ENCODE data around the gene KPNA6.

Gene KPNA6

DNA sequence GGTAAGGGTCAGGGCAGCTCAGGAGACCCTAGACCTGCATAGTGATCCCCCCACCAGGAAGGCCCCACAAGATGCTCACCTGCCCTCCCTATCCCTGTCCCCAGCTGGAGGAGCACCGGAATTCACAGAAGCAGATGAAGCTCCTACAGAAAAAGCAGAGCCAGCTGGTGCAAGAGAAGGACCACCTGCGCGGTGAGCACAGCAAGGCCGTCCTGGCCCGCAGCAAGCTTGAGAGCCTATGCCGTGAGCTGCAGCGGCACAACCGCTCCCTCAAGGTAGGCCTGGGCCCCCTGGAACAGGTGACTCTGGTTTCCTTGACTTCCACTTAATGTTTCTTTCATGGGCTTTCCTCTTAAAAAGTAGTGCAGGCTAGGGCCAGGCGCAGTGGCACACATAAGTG, 80.0 kb downstream of the KPNA6 start:
- DNase-seq (ENCODE audit: low spot score): no peak

DNA sequence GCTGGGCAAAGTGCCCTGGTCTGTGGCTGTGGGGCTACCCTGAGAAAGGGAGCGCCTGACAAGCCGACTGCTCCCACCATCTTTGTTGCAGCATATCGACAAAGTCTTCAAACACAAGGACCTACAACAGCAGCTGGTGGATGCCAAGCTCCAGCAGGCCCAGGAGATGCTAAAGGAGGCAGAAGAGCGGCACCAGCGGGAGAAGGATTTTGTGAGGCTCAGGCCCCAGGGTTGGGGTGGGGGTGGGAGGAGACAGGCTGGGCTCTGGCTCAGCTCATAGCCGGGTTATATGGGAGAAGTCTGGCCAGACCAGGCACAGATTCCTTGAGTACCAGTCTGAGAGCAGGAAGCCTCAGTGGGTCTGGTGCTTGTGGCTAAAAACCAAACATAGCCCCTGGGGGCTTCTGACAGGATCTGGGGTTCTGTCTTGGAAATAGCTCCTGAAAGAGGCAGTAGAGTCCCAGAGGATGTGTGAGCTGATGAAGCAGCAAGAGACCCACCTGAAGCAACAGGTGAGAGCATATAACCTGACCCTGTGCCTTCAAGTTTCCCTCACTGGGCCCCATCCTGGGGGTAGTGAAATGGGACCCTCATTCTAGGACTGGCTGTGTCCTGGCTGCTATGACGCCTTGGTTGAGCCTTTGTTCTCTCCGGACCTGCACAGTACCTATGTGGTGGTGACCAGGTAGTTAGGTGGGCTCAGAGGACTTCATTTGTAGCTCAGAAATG, 84.5 kb downstream of the KPNA6 start:
- DNase-seq (ENCODE audit: low spot score): no peak

DNA sequence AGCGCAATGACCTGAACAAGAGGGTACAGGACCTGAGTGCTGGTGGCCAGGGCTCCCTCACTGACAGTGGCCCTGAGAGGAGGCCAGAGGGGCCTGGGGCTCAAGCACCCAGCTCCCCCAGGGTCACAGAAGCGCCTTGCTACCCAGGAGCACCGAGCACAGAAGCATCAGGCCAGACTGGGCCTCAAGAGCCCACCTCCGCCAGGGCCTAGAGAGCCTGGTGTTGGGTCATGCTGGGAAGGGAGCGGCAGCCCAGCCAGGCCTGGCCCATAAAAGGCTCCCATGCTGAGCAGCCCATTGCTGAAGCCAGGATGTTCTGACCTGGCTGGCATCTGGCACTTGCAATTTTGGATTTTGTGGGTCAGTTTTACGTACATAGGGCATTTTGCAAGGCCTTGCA, 87.1 kb downstream of the KPNA6 start:
- no peak for DNase-seq (ENCODE audit: low spot score)

DNA sequence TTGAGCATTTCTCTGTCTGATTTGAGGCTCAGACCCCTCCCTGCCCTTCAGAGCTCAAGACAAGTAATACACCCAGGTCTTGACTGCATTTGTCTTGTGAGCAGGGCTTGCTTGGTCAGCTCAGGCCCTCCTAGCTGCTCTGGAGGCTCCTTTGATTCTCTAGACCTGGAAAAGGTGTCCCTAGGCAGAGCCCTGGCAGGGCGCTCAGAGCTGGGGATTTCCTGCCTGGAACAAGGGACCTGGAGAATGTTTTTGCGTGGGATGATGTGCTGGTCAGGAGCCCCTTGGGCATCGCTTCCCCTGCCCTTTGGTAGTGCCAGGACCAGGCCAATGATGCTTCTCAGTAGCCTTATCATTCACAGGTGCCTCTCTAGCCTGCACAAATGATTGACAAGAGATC, 87.7 kb downstream of the KPNA6 start:
- no peak for DNase-seq (ENCODE audit: low spot score)

DNA sequence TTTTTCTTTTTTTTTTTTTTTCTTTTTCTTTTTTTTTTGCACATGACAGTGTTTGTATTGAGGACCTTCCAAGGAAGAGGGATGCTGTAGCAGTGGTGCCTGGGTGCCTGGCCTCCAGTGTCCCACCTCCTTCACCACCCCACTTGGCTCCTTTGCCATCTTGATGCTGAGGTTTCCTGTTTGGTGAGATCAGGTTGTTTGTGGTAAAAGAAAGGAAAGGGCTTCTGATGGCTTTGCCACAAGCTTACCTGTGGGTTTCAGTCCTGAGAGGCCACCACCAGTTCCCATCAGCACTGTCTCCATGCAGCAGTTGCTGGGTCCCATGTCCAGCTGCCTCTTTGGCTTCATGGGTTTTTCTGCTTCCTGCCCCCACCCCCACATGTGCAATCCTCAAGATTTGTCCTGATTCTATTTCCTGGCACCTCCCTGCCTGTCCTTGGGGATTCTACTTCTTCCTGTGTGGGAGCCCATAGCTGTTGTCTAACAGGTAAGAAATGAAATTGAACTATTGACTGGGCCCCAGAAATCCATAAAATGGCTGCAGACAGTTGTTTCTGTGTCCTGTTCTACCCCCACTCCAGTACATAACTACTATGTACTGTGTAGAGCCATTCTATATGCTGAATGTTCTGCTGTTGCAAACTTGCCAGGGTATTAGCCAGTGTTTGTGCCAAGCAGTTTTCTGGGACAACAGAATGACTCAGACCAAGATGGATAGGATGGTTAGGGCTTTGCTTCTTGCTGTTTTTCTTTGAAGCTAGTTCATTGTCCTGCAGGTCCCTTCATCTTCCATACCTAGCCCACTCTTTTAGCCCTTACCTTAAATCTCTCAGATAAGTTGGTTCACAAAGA, 88.3 kb downstream of the KPNA6 start:
- DNase-seq (ENCODE audit: low spot score): peak; percentile 46

DNA sequence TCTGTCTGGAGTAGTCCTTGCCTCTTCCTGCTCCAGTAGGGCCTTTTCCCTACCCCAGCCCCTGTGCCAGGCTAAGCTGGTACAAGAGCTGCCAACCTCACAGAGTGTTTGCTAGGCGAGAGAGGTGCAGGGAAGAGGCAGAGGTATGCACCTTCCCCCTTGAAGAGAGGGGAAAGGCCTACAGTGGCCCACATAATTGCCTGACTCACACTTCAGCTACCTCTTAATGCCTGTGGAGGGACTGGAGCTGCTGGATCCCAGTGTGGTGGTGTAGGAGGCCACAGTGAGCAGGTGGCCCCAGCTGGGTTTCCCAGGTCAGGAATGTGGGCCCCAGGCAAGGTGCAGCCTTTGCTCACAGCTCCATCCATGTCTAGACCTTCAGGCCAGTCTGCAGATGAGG, 89.2 kb downstream of the KPNA6 start:
- DNase-seq (ENCODE audit: low spot score): no peak

DNA sequence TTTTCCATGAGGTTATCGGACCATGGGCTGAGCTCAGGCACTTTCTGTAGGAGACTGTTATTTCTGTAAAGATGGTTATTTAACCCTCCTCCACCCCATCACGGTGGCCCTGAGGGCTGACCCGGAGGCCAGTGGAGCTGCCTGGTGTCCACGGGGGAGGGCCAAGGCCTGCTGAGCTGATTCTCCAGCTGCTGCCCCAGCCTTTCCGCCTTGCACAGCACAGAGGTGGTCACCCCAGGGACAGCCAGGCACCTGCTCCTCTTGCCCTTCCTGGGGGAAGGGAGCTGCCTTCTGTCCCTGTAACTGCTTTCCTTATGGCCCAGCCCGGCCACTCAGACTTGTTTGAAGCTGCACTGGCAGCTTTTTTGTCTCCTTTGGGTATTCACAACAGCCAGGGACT, 90.0 kb downstream of the KPNA6 start:
- no peak for DNase-seq (ENCODE audit: low spot score)

DNA sequence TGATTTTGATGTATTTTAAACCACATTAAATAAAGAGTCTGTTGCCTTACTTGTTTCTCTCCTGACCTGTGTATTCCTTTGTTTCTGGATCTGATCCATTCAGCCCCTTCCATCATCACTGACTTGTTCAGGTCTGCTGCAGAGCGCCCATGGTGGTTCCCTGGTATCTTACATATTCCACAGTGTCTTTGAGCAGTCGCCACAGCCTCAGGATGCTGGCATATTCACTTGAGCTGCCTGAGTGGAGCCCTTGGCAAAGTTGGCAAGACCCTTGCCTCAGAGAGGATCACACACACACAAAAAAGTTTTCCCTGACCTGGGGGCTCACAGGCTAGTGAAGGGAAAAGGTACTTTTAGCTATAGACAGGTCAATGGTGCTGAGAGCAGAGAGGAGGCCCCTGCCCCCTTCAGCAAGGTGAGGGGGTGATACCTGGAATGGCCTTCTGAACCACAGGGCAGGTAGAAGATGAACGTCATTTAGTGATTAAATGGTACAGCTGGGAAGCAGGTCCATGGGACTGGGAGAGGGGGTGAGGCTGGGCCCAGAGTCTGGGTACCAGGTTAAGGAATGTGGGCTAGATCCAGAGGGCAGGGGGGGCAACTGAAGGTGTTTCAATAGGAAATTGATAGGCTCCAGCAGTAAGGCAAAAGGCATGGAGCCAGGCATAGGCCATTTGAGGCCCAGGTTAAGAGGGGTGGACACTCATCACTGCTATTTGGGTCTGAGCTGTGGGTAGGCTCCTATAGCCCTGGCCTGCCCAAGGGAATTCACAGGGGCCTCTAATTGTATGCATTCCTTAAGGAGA, 90.6 kb downstream of the KPNA6 start:
- no peak for DNase-seq (ENCODE audit: low spot score)

DNA sequence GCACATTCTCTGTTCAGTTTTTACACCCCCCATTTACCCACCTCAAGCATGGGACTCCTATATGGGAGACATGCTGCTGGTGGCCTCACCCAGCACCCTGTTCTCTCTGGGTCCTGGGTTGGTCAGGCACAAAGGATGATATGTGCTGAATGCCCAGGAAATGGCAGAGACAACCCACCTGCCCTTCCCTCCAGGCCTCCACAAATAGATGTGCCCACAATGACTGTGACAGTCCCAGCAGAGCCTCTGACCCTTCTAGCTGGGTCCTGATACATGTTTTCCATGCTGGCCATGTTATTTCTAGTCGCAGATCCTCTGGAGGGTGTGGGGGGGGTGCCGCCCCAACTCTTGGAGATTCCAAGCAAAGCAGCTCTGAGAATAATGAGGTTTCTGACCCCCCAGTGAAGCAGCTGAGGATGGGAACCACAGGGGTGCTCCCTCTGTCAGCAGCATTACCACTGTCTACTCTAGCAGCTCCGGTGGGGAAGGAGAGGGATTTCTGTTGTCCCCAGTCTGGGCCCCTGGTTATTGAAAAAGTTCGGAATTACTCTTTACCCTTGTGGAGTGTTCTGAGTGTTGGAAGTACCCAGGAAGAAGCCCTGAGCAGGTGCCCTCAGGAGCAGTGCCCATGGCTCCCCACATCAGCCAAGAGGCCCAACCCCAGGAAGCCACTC, 91.3 kb downstream of the KPNA6 start:
- DNase-seq (ENCODE audit: low spot score): no peak

DNA sequence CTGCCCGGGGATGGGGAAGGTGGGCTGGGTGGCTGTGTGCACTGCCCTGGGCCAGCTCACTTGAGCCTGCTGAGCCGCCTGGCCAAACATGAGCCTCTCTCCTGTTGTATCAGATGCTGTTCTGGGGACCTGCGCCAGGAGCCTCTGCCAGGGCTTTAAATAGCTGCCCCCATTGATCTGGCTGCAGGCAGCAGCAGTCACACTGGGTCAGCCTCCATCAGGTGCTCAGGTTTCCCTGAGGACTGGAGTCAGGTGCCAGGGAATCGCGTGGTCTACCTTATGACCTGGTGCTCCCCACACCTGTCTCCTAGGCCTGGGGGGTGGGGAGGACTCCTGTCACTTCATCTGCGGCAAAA, 91.8 kb downstream of the KPNA6 start:
- no peak for DNase-seq (ENCODE audit: low spot score)

DNA sequence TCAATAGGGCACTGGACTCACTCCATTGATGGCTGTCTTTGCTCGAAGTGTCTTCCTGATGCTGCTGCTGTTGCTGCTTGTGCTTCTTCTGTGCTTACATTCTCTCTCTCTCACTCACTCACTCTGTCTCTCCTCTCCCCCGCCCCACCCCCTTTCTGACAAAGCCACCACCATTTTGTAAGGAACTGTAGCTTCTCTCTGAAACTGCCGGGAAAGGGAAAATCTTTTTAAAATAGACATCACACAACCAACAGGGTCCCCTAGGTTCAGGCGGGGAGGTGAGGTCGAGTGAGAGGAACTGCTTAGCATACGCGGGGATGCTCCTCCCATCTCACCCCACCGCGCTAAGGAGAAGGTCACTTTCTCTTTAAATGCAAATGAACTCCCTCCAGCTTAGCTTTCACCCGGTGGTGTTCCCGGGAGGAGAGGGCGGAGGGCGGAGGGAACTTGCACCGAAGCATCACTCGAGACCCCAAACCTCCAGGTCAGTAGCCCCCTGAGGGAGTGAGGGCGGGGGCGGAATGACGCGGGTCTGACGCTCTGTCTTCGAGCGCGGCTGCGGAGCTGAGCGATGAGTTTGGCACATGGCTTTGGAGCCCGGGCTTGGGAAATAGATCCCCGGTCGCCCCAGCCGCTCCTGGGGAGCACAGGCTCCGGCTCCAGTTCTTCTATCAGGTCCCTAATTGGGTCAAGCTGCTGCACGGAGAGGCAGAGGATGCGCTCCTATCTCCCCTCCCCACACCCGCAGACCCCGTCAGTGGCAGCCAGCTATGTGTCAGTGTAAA, 92.6 kb downstream of the KPNA6 start, which contains the start of gene CCDC28B:
Gene CCDC28B (plus strand): TSS at position 370 of the 785 bp plus-strand sequence. CDS start 1,341 bp downstream, outside the sequence.
- peak; percentile 39 for DNase-seq (ENCODE audit: low spot score)

DNA sequence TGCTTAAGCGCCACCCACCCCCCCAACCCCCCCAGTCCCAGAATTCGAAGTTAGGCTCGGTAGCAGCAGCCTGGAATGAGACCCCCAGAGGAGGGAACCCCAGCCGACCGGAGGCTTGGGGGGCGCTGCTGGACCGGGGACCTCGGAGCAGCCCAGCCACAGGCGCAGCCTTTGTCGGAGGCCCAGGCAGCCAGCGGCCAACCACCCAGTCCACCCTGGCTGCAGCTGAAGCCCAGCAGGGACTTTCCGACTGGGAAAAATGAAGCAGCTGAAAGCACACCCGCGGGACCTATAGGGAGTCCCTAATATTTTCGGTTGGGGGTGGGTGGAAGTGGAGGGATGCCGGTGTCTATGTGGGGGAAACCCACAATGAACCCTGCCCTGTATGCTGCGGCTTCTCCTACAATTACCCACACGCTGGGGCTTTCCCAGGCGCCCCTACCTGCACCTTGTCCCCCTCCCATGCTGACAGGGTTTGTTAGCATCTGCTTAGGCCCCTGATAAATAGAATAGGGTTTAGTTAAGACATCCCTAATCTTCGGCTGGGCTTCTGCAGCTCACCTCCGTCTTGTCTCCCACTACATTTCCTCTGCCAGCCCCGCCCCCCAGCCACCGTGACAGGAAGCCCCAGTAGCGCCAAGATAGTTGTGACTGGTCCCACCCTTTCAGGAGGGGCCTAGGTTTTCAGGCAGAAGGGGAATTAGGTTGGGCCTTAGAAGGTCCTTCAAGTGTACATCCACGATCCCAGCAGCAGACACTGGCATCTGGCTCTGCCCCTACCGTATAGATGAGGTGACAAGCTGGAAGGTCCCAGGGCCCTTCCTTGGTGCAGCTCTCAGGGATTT, 93.4 kb downstream of the KPNA6 start:
- DNase-seq (ENCODE audit: low spot score): peak; percentile 74

DNA sequence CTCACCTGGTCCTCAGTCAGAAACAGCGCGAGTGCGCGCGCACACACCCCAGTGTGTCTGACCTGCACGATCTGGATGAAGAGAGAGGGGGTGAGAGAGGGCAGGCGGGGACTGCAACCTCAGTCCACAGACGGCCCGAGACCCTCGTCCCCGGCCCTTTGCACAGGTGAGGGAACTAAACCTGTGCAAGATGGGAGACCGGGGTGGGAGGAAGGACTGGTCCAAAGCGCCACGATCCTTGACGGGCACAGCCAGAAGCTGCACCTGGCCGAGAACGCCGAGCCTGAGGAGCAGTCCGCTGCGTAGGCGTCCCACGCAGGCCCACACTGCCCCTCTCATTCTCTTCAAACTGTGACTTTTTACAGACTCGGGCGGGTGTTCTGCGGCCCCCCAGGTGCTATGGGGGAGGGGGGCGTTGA, 97.1 kb downstream of the KPNA6 start:
- DNase-seq (ENCODE audit: low spot score): no peak

DNA sequence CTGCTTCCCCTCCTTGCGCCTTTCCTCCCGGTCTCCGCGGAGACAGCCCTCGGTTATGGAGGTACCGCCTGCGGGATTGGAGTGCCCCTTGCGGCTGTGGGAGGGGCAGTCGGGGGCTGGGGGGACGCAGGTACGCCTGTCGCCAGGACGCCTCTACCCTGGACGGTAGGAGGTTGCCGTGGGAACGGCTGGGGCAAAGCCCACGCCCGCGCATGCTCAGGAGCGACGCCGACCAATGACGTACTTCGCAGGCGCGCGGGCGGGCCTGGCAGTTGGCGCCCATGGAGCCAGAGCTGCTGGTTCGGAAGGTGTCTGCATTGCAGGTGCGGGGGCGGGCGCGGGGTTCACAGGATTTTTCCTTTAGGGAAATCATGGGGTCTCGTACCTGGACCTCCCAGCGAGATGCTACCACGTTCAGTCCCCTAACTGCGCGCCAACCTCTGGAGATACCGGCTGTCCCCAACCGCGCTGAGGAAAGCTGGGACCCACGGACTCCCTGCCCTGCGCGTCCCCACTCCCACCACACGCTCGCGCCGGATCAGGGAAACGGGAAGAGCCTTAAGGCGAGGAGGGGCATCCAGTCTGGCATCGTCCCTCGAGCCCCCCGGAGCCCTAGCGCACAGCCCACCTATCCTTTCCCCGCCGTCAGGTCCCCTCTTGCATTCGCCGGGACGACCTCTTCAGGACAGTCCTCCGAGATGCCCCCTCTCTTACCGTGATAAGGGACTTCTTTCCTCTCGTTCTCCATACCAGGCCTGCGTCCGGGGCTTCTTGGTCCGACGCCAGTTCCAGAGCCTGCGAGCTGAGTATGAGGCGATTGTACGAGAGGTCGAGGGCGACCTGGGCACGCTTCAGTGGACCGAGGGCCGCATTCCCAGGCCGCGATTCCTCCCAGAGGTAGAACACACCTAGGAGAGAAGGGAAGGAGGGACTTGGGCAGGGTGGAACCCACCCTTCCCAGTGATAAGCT, 97.8 kb downstream of the KPNA6 start, which contains the start of gene IQCC:
Gene IQCC (plus strand): TSS at position 271 of the 970 bp plus-strand sequence. CDS start 11 bp downstream, at position 282.
- DNase-seq (ENCODE audit: low spot score): peak; percentile 88

DNA sequence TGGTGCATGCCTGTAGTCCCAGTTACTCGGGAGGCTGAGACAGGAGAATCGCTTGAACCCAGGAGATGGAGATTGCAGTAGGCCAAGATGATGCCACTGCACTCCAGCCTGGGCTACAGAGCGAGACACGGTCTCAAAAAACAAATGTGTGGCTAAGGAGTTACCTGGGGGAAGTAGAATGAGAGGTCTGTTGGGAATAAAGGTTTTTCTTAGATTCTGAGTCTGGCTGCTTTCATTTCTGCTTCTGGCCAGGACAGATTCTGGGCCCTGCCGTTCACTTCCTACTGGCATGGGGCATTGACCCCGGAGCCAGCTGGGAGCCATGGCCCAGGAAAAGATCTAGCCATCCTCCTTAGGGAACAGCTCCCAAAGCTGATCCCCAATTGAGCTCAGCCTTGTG, 100.6 kb downstream of the KPNA6 start:
- no peak for DNase-seq (ENCODE audit: low spot score)

DNA sequence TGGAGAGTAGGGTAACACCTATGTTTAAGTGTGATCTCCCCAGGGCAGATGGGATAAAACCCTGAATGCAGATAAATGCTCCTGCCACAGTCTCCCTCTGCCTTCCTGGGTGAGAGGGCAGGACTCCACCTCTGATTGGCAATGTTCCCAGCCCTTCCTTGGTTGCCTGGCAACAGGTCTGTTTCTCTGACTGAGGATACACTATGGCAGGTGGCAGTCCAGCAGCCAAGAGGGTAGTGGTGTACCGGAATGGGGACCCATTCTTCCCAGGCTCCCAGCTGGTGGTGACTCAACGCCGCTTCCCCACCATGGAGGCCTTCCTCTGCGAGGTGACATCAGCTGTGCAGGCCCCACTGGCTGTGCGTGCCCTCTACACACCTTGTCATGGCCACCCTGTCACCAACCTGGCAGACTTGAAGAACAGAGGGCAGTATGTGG, 101.1 kb downstream of the KPNA6 start, which contains the start of gene DCDC2B:
Gene DCDC2B (plus strand): TSS at position 199 of the 438 bp plus-strand sequence. CDS start 5 bp downstream, at position 204.
- DNase-seq (ENCODE audit: low spot score): no peak

DNA sequence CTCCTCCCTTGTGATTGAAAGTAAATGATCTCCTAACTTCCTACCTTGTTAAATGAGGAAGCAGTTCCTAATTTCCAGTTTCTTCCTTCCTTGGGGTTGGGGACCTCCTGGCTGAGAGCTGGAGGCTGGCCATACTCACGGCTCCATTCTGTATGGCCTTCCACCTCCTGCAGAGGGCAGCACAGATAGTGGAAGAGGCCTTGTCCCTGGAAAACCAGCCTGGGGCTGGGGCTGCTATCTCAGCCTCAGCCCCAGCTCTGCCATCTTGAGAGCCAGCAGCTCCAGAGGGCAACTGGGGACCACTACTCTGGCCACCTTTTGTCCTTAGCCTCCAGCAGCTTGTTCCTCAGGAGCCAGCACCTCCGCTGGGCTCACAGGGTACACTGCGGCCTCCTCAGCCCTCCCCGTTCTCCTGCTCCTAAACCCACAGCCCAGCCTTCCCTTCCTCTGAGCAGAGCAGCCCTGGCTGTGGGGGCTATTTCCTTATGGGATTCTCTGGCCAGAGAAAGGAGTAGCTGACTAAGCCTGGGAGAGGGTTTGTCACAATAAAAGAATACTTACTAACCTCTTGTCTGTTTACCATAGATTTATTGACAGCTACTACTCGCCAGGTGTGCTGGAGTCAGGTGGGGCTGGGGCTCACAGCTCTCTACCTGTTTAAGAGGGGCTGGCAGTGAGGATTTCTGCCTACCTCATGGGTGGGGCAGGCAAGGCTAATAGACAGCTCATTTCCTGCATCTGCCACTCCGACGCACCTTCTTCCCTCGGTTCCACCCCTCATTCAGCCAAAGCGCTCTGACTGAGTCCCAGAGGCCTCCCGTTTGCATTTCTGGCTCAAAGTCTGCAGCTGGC, 108.0 kb downstream of the KPNA6 start:
- peak; percentile 58 for DNase-seq (ENCODE audit: low spot score)

DNA sequence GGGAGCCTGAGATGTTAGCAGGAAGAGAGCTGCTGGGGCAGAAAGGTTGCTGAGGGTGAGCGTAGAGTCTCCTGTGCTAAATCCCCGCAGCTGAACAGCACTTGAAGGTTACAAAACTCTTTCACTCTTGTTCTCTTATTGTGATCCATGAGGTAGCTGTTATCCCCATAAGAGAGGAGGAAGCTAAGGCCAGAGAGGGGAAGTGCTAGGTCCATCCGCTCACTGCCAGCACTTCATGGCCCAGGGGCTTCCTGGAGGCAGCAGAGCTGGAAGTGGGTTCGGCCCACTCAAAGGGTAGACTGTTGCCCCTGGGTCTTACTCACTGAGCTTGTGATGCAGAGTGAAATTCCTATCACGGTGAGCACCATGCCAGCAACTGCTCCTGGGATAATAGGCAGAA, 108.7 kb downstream of the KPNA6 start:
- no peak for DNase-seq (ENCODE audit: low spot score)

Measured in activated CD4-positive, alpha-beta T cell treated with anti-CD3 and anti-CD28 coated beads, Interleukin-2, Interleukin-4, amounts not matched to agents 100 ng/mL and 50 ng/mL, durations not matched to agents 16 hours and 8 hours (primary cell).